Measurements from ENCODE around the gene TMEM38B. TPM values are rescaled to one million over a fixed set of nuclear protein-coding genes. Genes with fewer than 3 reads are reported as not detected.

TMEM38B gene
- total and polyA plus RNA-seq, 2 of the 8 experiments (the other 6 are each of a cell fraction or from before 2014, with no cell fraction given), result 10.6 to 12.4 TPM

GRCh38 chr9:105693435-105694189, 729 bp upstream of the TMEM38B start:
- H3K79me2 ChIP-seq (ENCODE audit: control insufficient read depth in 1 of 2, insufficient read depth in 2 of 2, low read length in 2 of 2), result 0 out of 4 replicates have a peak, but pooled peaks cover 0 to 7% of the 10 kb centered on the region in 2 experiments
- peak overlapping the region in 2 of 4 experiments; percentile 37 to 87; a peak in 3 of 7 replicates for H3K9ac ChIP-seq (replicated peaks in 1 of 4; ENCODE audit: extremely low read depth in 1 of 4, low read depth in 3 of 4, low read length in 3 of 4)
- DNase-seq (ENCODE audit: low read depth in 1 of 2, low spot score in 2 of 2), result no peak
- H4K8ac ChIP-seq (ENCODE audit: extremely low read depth, insufficient read depth, low read length), result no peak overlapping the region
- 31% methylated on average over 15 of the region's 15 CpGs; no CpG with 5 or more reads in 1 of the 2 experiments for WGBS, 2 experiments (ENCODE audit: extremely low coverage in 1 of 2, insufficient coverage in 1 of 2, insufficient read length in 1 of 2, insufficient replicate concordance in 2 of 2, low coverage in 1 of 2, low lambda C conversion rate in 2 of 2, missing lambda C conversion rate in 1 of 2)
- H3K14ac ChIP-seq (ENCODE audit: insufficient read length), result no peak overlapping the region
- H2BK120ac ChIP-seq (replicated peaks; ENCODE audit: low read depth, low read length), result no peak overlapping the region
- TF ChIP-seq SAP30 (IDR thresholded peaks at IDR 0.05; ENCODE audit: insufficient read depth, insufficient replicate concordance, low read length) (peak; percentile 7), BACH1 (IDR thresholded peaks at IDR 0.05; ENCODE audit: low read length) (no peak)
- H3K27me3 ChIP-seq (replicated peaks in 1 of 4; ENCODE audit: control insufficient read depth in 3 of 4, extremely low read depth in 1 of 4, insufficient read depth in 3 of 4, low read length in 3 of 4), result peaks cover 4 to 31% (median 19%) of the 10 kb centered on the region in 4 experiments; a peak in 6 of 7 replicates
- no peak overlapping the region for H4K91ac ChIP-seq (replicated peaks; ENCODE audit: insufficient read length, low read length)
- no peak overlapping the region for H3K4ac ChIP-seq (replicated peaks; ENCODE audit: insufficient read length, low read depth, low read length)
- H2BK15ac ChIP-seq (ENCODE audit: low read length), result no peak overlapping the region
- H3K4me2 ChIP-seq (ENCODE audit: insufficient read depth in 1 of 2, low read depth in 2 of 2, low read length in 2 of 2), result peak overlapping the region; percentile 88 to 90
- H2AK5ac ChIP-seq (ENCODE audit: low read depth, low read length), result no peak overlapping the region
- H3K79me1 ChIP-seq (ENCODE audit: low read depth, low read length), result no peaks in the 10 kb centered on the region
- no peak overlapping the region for H2BK20ac ChIP-seq (ENCODE audit: low read length)
- ChIA-PET POLR2A (ENCODE audit: partially characterized antibody) (interaction anchor here (1.1 to 1.4 kb wide), 2 partner anchors 13 to 37 kb away, joined by 3 to 5 read pairs; no protein-coding TSS in a partner anchor), CTCF (ENCODE audit: partially characterized antibody) (interaction anchor here (0.6 to 1.0 kb wide), 5 partner anchors 25 to 306 kb away, joined by 3 read pairs; no protein-coding TSS in a partner anchor)
- H4K5ac ChIP-seq (ENCODE audit: insufficient read length, low read depth, low read length), result no peak overlapping the region
- peak; percentile 50 for FAIRE-seq
- peaks cover 0 to 5% of the 10 kb centered on the region in 2 experiments for H4K20me1 ChIP-seq (replicated peaks in 1 of 2; ENCODE audit: control insufficient read depth in 1 of 2, insufficient read depth in 2 of 2, low read length in 2 of 2)
- peaks cover 2 to 5% (median 3%) of the 10 kb centered on the region in 4 experiments; a peak in 5 of 7 replicates for H3K4me1 ChIP-seq (replicated peaks in 1 of 4; ENCODE audit: control insufficient read depth in 3 of 4, insufficient read depth in 4 of 4, low read length in 3 of 4)
- H3K36me3 ChIP-seq (ENCODE audit: control insufficient read depth in 2 of 4, insufficient read depth in 4 of 4, low read length in 3 of 4), result no peaks in the 10 kb centered on the region
- H3K23ac ChIP-seq (ENCODE audit: insufficient read length), result no peak overlapping the region
- peaks cover 9% of the 10 kb centered on the region for H3K23me2 ChIP-seq (ENCODE audit: low read depth, low read length)
- no peak overlapping the region for H3K27ac ChIP-seq (ENCODE audit: low read depth, low read length)
- no peak overlapping the region for H2BK5ac ChIP-seq (ENCODE audit: low read depth, low read length)
- H3K56ac ChIP-seq (replicated peaks; ENCODE audit: insufficient read length, low read depth, low read length), result no peak overlapping the region
- H3K18ac ChIP-seq (ENCODE audit: extremely low read depth, low read length), result no peak overlapping the region
- no peaks in the 10 kb centered on the region for H3K9me3 ChIP-seq (ENCODE audit: insufficient read depth in 2 of 2, low read depth in 1 of 2, low read length in 1 of 2)
- H2BK12ac ChIP-seq (ENCODE audit: low read depth, low read length), result peak overlapping the region; percentile 55; the same call in 1 of the 2 replicates
- H2AFZ ChIP-seq (ENCODE audit: low read length), result peak overlapping the region; percentile 85
- peak overlapping the region; percentile 71 to 85 (median 76); a peak in 5 of 8 replicates for H3K4me3 ChIP-seq (ENCODE audit: extremely low read depth in 1 of 4, insufficient read depth in 2 of 4, low read depth in 3 of 4, low read length in 4 of 4)
